ENCODE measurements around the gene ANKS1B.
"Not testable (repeated sequence)": the region's sequence is repeated elsewhere in the genome, so short reads cannot be mapped to it uniquely, and the experiment has no call there.

The ANKS1B gene

GRCh38 chr12:99056186-99056585 is 928.5 kb downstream of the ANKS1B start:
- no peak for DNase-seq (ENCODE audit: low spot score)

DNA sequence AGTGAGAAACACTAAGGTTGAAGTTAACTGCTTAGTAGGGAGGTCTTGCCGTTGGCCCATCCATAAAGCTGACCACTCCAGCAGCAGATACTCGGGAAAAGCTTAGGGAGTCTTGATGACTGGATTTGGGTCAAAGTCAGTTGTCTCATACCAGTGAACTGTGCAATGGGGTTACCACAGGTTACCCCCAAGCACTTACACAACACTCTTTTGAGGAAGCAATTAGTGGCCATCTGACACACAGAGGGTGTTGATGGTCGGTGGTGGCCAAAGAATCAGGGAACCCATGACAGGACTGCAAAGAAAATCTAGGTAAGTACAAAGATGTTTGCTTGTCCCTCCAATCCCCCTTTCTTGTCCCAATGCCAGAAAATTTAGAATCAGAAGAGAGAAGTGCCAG is 929.4 kb downstream of the ANKS1B start:
- no peak for DNase-seq (ENCODE audit: low spot score)

- DNase-seq (ENCODE audit: low spot score): no peak
Measured at GRCh38 chr12:99054601-99055128, 930.1 kb downstream of the ANKS1B start.

- DNase-seq (ENCODE audit: low spot score): no peak
Measured at GRCh38 chr12:99053616-99054362, 930.9 kb downstream of the ANKS1B start.

GRCh38 chr12:99049774-99050173 is 935.0 kb downstream of the ANKS1B start:
- no peak for DNase-seq (ENCODE audit: low spot score)

GRCh38 chr12:99045158-99045557 is 939.6 kb downstream of the ANKS1B start:
- no peak for DNase-seq (ENCODE audit: low spot score)

GRCh38 chr12:99043319-99043914 is 941.3 kb downstream of the ANKS1B start:
- peak; percentile 67 for DNase-seq (ENCODE audit: low spot score)

GRCh38 chr12:99042226-99042625 is 942.5 kb downstream of the ANKS1B start:
- no peak for DNase-seq (ENCODE audit: low spot score)

DNA sequence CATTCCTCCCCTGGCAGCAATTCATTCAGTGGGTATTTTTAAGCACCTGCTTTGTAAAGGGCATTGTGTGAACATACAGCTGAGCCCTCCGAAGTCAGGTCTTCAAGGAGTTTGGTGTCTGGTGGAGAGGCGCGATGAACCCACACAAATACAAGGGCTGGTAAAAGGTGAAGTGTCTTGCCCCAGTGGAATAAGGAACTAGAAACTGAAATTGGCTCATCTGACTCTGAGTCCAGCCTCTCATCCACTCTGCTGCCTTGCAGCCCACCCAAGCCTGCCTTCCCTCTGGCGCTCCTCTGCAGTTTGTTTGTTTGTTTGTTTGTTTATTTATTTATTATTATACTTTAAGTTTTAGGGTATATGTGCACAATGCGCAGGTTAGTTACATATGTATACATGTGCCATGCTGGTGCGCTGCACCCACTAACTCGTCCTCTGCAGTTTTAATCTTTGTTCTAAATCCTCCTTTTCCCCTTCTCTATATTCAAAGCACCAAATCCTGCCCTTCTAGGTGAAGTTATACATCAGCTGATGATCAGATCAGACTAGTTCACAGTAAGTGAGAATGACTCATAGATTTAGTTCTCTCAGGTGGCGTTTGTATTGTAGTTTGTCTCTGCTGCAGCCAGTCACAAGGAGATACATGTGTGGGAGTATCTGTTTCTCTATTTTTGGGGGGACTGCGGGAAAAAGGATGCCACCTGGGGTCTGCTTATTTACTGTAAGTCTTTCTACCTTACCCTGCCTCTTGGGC is 945.2 kb downstream of the ANKS1B start:
- DNase-seq (ENCODE audit: low spot score): no peak

DNA sequence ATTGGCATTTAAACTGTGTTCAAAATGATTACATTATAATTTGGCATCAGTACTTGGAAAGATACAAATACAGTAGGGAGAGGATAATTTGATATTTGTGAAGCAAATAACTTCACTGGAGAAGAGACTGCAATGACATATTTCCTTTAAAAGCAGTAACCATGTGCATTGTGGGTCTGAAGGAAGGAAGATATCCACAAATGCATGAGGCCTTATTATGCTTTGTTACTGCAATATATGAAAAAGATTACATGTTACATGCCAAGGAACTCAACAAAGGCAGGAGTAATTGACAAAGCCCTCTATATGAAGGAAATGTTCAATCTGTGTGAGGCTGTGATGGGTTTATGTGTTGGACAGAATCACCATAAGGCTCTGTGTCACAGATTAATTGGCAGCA is 948.2 kb downstream of the ANKS1B start:
- no peak for DNase-seq (ENCODE audit: low spot score)

- DNase-seq (ENCODE audit: low spot score): no peak
Measured at GRCh38 chr12:99035803-99036202, 948.9 kb downstream of the ANKS1B start.

GRCh38 chr12:99034201-99034600 is 950.5 kb downstream of the ANKS1B start:
- DNase-seq (ENCODE audit: low spot score): not testable (repeated sequence)

- no peak for DNase-seq (ENCODE audit: low spot score)
Measured at GRCh38 chr12:99029511-99030271, 955.0 kb downstream of the ANKS1B start.

- DNase-seq (ENCODE audit: low spot score): no peak
Measured at GRCh38 chr12:99027461-99027860, 957.3 kb downstream of the ANKS1B start.

DNA sequence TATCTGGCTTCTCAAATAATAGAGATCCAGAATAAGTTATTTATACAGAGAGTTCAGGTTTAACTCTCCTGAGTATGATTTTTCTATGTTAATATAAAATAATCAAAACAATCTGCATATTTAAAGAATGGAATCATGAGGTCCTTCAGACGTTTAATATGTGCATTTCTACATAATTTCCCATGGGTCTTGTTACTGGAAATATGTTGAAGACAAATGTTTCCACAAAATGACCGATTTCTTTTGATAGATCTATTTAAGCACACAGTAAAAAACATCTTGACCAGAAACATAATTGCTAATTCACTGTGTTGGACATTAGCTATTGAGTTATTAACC is 957.7 kb downstream of the ANKS1B start:
- no peak for DNase-seq (ENCODE audit: low spot score)

GRCh38 chr12:99026332-99027054 is 958.2 kb downstream of the ANKS1B start:
- DNase-seq (ENCODE audit: low spot score): no peak

DNA sequence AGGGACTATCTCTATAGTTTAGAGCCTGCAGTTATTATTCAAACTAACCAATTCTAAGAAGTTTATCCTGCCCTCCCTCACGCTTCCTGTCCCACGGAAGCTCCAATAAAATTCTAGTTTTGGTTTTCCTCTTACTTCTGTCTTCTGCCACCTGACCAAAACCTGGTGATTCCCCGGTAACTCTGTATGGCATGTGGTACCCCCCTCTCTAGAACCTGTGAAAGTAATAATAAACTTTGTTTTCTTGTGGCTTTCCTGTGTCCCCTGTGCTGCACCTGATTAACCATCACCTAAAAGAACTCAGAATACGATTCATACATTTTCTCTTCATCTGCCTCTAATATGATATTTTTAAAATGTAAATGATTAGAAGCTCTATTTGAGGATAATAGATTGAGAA is 959.9 kb downstream of the ANKS1B start:
- DNase-seq (ENCODE audit: low spot score): no peak

DNA sequence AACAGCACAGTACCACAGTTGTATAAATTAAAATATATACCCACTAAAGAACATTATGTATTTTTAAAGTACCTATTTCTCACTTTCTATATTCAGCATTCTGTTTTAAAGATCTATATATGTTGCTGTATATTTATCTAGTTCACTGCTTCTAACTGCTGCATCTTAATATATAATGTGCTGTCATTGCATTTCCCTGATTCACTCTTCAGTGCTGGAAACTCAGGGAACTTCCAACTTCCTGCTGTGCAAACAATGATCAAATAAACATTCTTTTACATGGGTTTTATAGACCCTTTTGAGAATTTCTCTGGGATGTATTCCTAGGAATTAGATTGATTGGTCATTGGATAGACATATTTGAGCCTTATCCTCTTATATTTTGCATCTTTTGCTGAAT is 960.5 kb downstream of the ANKS1B start:
- DNase-seq (ENCODE audit: low spot score): no peak

DNA sequence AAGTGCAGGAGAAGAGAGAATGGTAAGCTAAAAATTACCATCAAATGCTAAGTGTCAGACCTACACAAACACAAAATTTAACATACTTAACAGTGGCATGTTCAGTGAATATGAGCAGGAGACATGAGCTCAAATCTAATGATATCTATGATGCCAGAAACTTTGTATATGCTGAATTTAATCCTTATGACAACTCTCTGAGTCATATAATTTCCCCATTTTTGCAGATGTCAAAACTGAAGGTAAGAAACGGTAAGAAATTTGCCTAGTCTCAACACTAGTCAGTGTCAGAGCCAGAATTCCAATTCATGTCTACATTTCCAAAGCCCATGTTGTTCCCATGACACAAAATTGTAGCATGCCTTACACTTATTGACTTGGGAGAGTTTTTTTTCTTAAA is 963.9 kb downstream of the ANKS1B start:
- DNase-seq (ENCODE audit: low spot score): no peak

DNA sequence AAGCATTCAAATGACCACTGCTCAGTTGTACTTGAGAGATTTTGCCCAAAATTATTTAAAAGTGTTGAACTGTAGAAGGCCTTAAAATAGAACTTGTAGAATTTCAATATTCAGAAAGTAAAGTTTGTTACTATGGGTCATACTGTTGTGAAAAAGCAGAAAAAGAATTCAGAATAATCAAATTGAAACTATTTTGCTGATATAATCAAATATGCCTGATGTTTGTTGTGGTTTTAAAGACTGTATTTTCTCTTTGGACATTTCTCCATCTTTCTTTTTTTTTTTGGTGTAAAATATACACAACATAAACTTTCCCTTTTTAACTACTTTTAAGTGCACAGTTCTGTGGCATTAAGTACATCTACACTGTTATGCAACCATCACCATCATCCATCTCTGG is 964.9 kb downstream of the ANKS1B start:
- no peak for DNase-seq (ENCODE audit: low spot score)

DNA sequence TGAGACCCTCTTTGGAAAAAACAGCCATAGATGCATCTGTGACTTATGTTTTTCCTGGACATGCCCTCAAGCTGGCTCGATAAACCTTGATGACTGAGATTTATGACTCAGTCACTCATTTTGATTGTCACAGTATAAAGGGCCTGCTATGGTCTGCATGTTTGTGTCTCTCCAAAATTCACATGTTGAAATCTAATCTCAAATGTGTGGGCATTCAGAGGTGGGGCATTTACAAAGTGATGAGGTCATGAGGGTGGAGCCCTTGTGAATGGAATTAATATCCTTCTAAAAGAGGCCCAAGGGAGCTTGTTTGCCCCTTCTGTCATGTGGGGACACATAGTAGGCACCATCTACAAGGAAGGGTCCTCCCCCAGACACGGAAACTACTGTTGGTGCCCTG is 966.8 kb downstream of the ANKS1B start:
- DNase-seq (ENCODE audit: low spot score): no peak

Data from GM03348 (cell line).